Panc1 (cell line): ENCODE results near the gene NINL.

Experiments used
- CTCF ChIP-seq: fragments of 450-650 bp; IDR thresholded peaks from 2 replicates; pipeline ENCODE4 v1.5.1; 2017; ENCODE audit warnings: mild to moderate bottlenecking
- POLR2AphosphoS5 ChIP-seq: IDR thresholded peaks from 2 replicates; pipeline ENCODE4 v1.6.1; 2012; ENCODE audit warnings: mild to moderate bottlenecking, low read depth, low read length, moderate library complexity

- TF ChIP-seq POLR2AphosphoS5 (no peak), CTCF (no peak)
Measured at GRCh38 chr20:25466846-25467245, 118.5 kb downstream of the NINL start.
